Measurements from ENCODE around the gene TMEM161A. TPM values are rescaled to one million over a fixed set of nuclear protein-coding genes. Genes with fewer than 3 reads are reported as not detected.
"Not testable (repeated sequence)": the region's sequence is repeated elsewhere in the genome, so short reads cannot be mapped to it uniquely, and the experiment has no call there.

Gene TMEM161A
- total RNA-seq, result 46.0 and 48.9 TPM in 2 replicates

- Mint-ChIP-seq H3K27me3 (ENCODE audit: insufficient read depth) (peaks cover 3% of the 10 kb centered on the region), H3K4me3 (peak within 1 kb of the TSS; percentile 92), H3K4me1 (ENCODE audit: low read depth) (peaks cover 22% of the 10 kb centered on the region), H3K9me3 (no peaks in the 10 kb centered on the region), H3K36me3 (ENCODE audit: low read depth) (peaks cover 3% of the 10 kb centered on the region), H3K27ac (peak within 1 kb of the TSS; percentile 93)
- DNase-seq (ENCODE audit: low spot score), result peak; percentile 97
- intact Hi-C loops (cut with micrococcal nuclease), result loop anchor here (1.0 to 2.0 kb wide), 9 partner anchors 8 to 219 kb away; partner anchors contain the start of genes BORCS8, COPE, DDX49 and MAU2
Observed at GRCh38 chr19:19138109-19138981, at the start of gene TMEM161A. Gene TMEM161A, minus strand, starts transcription at chr19:19138478. Its CDS starts 50 bp downstream, at chr19:19138428.

- H3K4me1 Mint-ChIP-seq (ENCODE audit: low read depth), result peaks cover 6% of the 10 kb centered on the region
- peaks cover 8% of the 10 kb centered on the region for H3K9me3 Mint-ChIP-seq
- no peaks in the 10 kb centered on the region for H3K27me3 Mint-ChIP-seq (ENCODE audit: insufficient read depth)
- no peak overlapping the region for H3K4me3 Mint-ChIP-seq
- no peak for DNase-seq (ENCODE audit: low spot score)
- no peak overlapping the region for H3K27ac Mint-ChIP-seq
- intact Hi-C loops (cut with micrococcal nuclease), result loop anchor here (1.0 to 2.0 kb wide), 2 partner anchors 134 to 174 kb away; partner anchors contain the start of genes MAU2 and SUGP1
- peaks cover 19% of the 10 kb centered on the region for H3K36me3 Mint-ChIP-seq (ENCODE audit: low read depth)
Observed at GRCh38 chr19:19186742-19187141, 48.5 kb upstream of the TMEM161A start.

GRCh38 chr19:19185853-19186740 is 47.8 kb upstream of the TMEM161A start:
- DNase-seq (ENCODE audit: low spot score), result peak; percentile 32
- Mint-ChIP-seq H3K36me3 (ENCODE audit: low read depth) (peaks cover 22% of the 10 kb centered on the region), H3K9me3 (peaks cover 8% of the 10 kb centered on the region), H3K27ac (no peak overlapping the region), H3K4me3 (no peak overlapping the region), H3K27me3 (ENCODE audit: insufficient read depth) (no peaks in the 10 kb centered on the region), H3K4me1 (ENCODE audit: low read depth) (peaks cover 6% of the 10 kb centered on the region)
- intact Hi-C loops (cut with micrococcal nuclease), result loop anchor here (1.0 to 2.0 kb wide), 2 partner anchors 134 to 175 kb away; partner anchors contain the start of genes MAU2 and SUGP1

- Mint-ChIP-seq H3K27me3 (ENCODE audit: insufficient read depth) (no peaks in the 10 kb centered on the region), H3K4me1 (ENCODE audit: low read depth) (peaks cover 6% of the 10 kb centered on the region), H3K4me3 (no peak overlapping the region), H3K27ac (no peak overlapping the region), H3K9me3 (peaks cover 3% of the 10 kb centered on the region), H3K36me3 (ENCODE audit: low read depth) (peaks cover 22% of the 10 kb centered on the region)
- intact Hi-C loops (cut with micrococcal nuclease), result no loop called here
- no peak for DNase-seq (ENCODE audit: low spot score)
Observed at GRCh38 chr19:19181488-19181998, 43.3 kb upstream of the TMEM161A start.

GRCh38 chr19:19179548-19180441 is 41.5 kb upstream of the TMEM161A start:
- Mint-ChIP-seq H3K9me3 (no peaks in the 10 kb centered on the region), H3K36me3 (ENCODE audit: low read depth) (peaks cover 16% of the 10 kb centered on the region), H3K4me3 (no peak overlapping the region), H3K4me1 (ENCODE audit: low read depth) (no peaks in the 10 kb centered on the region), H3K27ac (no peak overlapping the region), H3K27me3 (ENCODE audit: insufficient read depth) (no peaks in the 10 kb centered on the region)
- intact Hi-C loops (cut with micrococcal nuclease), result no loop called here
- DNase-seq (ENCODE audit: low spot score), result no peak

GRCh38 chr19:19176950-19177349 is 38.7 kb upstream of the TMEM161A start:
- no peak for DNase-seq (ENCODE audit: low spot score)
- Mint-ChIP-seq H3K36me3 (ENCODE audit: low read depth) (peaks cover 10% of the 10 kb centered on the region), H3K4me1 (ENCODE audit: low read depth) (no peaks in the 10 kb centered on the region), H3K9me3 (no peaks in the 10 kb centered on the region), H3K27me3 (ENCODE audit: insufficient read depth) (no peaks in the 10 kb centered on the region), H3K27ac (no peak overlapping the region), H3K4me3 (no peak overlapping the region)
- intact Hi-C loops (cut with micrococcal nuclease), result no loop called here

GRCh38 chr19:19173243-19173642 is 35.0 kb upstream of the TMEM161A start:
- H3K27me3 Mint-ChIP-seq (ENCODE audit: insufficient read depth); H3K4me3 Mint-ChIP-seq; H3K27ac Mint-ChIP-seq; H3K36me3 Mint-ChIP-seq (ENCODE audit: low read depth); DNase-seq (ENCODE audit: low spot score); intact Hi-C loops (cut with micrococcal nuclease); H3K9me3 Mint-ChIP-seq: not testable (repeated sequence)
- peaks cover 16% of the 10 kb centered on the region for H3K4me1 Mint-ChIP-seq (ENCODE audit: low read depth)

- no peak overlapping the region for H3K27ac Mint-ChIP-seq
- intact Hi-C loops (cut with micrococcal nuclease), result no loop called here
- H3K36me3 Mint-ChIP-seq (ENCODE audit: low read depth), result peaks cover 3% of the 10 kb centered on the region
- DNase-seq (ENCODE audit: low spot score), result no peak
- H3K27me3 Mint-ChIP-seq (ENCODE audit: insufficient read depth), result peaks cover 3% of the 10 kb centered on the region
- H3K4me3 Mint-ChIP-seq, result no peak overlapping the region
- peaks cover 16% of the 10 kb centered on the region for H3K4me1 Mint-ChIP-seq (ENCODE audit: low read depth)
- no peaks in the 10 kb centered on the region for H3K9me3 Mint-ChIP-seq
Observed at GRCh38 chr19:19171821-19172532, 33.7 kb upstream of the TMEM161A start.

- Mint-ChIP-seq H3K4me3 (no peak overlapping the region), H3K36me3 (ENCODE audit: low read depth) (peaks cover 3% of the 10 kb centered on the region), H3K27me3 (ENCODE audit: insufficient read depth) (peaks cover 3% of the 10 kb centered on the region), H3K27ac (no peak overlapping the region), H3K9me3 (no peaks in the 10 kb centered on the region), H3K4me1 (ENCODE audit: low read depth) (peaks cover 16% of the 10 kb centered on the region)
- intact Hi-C loops (cut with micrococcal nuclease), result loop anchor here (1.0 kb wide), 2 partner anchors 32 to 33 kb away; partner anchors contain the start of genes NR2C2AP and TMEM161A
- no peak for DNase-seq (ENCODE audit: low spot score)
Observed at GRCh38 chr19:19170873-19171672, 32.8 kb upstream of the TMEM161A start.

GRCh38 chr19:19170053-19170872 is 32.0 kb upstream of the TMEM161A start, which contains the start of gene MEF2B:
Gene MEF2B, minus strand, starts transcription at chr19:19170263. Its CDS starts 19,528 bp downstream, at chr19:19150735.
- Mint-ChIP-seq H3K27me3 (ENCODE audit: insufficient read depth) (peaks cover 3% of the 10 kb centered on the region), H3K4me1 (ENCODE audit: low read depth) (peaks cover 16% of the 10 kb centered on the region), H3K36me3 (ENCODE audit: low read depth) (peaks cover 3% of the 10 kb centered on the region), H3K27ac (no peak within 1 kb of the TSS), H3K4me3 (peak within 1 kb of the TSS; percentile 47), H3K9me3 (no peaks in the 10 kb centered on the region)
- intact Hi-C loops (cut with micrococcal nuclease), result loop anchor here (1.0 kb wide), 2 partner anchors 32 to 33 kb away; partner anchors contain the start of genes NR2C2AP and TMEM161A
- peak; percentile 72 for DNase-seq (ENCODE audit: low spot score)

Data from activated T-helper 1 cell treated with anti-CD3 and anti-CD28 coated beads, Interleukin-12 subunit alpha, Interleukin-12 subunit beta, Interleukin-2, Interleukin-4 antibody, amounts not matched to agents 30 ng/mL and 10 ng/mL and 1 ng/mL, durations not matched to agents 14 hours and 24 hours and 36 hours (primary cell).